NCI-H748 treated with DMSO at 0.1 percent for 48 hours (cell line): ENCODE data around the gene EFS.
"Not testable (repeated sequence)": the region's sequence is repeated elsewhere in the genome, so short reads cannot be mapped to it uniquely, and the experiment has no call there.

Experiments used
- DNase-seq: peaks from one replicate; lab custom pipeline; 2025; lab: John Stamatoyannopoulos, UW

Gene EFS

GRCh38 chr14:23365036-23365731 lies at the start of gene EFS:
TSS of gene EFS (minus strand) at chr14:23365172. CDS start at chr14:23365025, 147 bp downstream.
- no peak for DNase-seq

- DNase-seq = no peak
These were observed 49.3 kb upstream of the EFS start for GRCh38 chr14:23414254-23414653.

GRCh38 chr14:23413681-23414080 lies 48.7 kb upstream of the EFS start:
- DNase-seq = no peak

- DNase-seq = no peak
These were observed 46.9 kb upstream of the EFS start for GRCh38 chr14:23411563-23412525.

- DNase-seq = no peak
These were observed 45.1 kb upstream of the EFS start for GRCh38 chr14:23409966-23410635.

GRCh38 chr14:23409475-23409874 lies 44.5 kb upstream of the EFS start:
- no peak for DNase-seq

- DNase-seq = no peak
These were observed 43.3 kb upstream of the EFS start for GRCh38 chr14:23408307-23408630.

- DNase-seq = no peak
These were observed 42.7 kb upstream of the EFS start, which contains the start of gene MYH6 for GRCh38 chr14:23407516-23408306. TSS of gene MYH6 (minus strand) at chr14:23408273. CDS start at chr14:23407223, 1,050 bp downstream.

GRCh38 chr14:23406725-23407355 lies 41.9 kb upstream of the EFS start:
- no peak for DNase-seq

- DNase-seq = no peak
These were observed 41.3 kb upstream of the EFS start for GRCh38 chr14:23406244-23406643.

- DNase-seq = no peak
These were observed 40.6 kb upstream of the EFS start for GRCh38 chr14:23405516-23406025.

- DNase-seq = no peak
These were observed 40.1 kb upstream of the EFS start for GRCh38 chr14:23405096-23405495.

GRCh38 chr14:23404331-23404900 lies 39.4 kb upstream of the EFS start:
- no peak for DNase-seq

- no peak for DNase-seq
These were observed 38.9 kb upstream of the EFS start for GRCh38 chr14:23403908-23404307.

GRCh38 chr14:23403139-23403438 lies 38.1 kb upstream of the EFS start:
- no peak for DNase-seq

GRCh38 chr14:23402296-23403138 lies 37.5 kb upstream of the EFS start:
- no peak for DNase-seq

- no peak for DNase-seq
These were observed 36.3 kb upstream of the EFS start for GRCh38 chr14:23401291-23401690.

GRCh38 chr14:23400496-23401149 lies 35.7 kb upstream of the EFS start:
- DNase-seq = not testable (repeated sequence)

GRCh38 chr14:23399591-23399990 lies 34.6 kb upstream of the EFS start:
- no peak for DNase-seq
